Activated T-cell treated with anti-CD3 and anti-CD28 coated beads for 24 hours (primary cell): ENCODE data around the gene CCDC178.

Source experiments
- DNase-seq: peaks from one replicate; pipeline ENCODE4 v3.0.0-alpha.2; 2020; ENCODE audit warnings: low read depth

Gene CCDC178

GRCh38 chr18:33128581-33128980 is 311.9 kb downstream of the CCDC178 start:
- DNase-seq, result no peak

GRCh38 chr18:33123862-33124518 is 316.5 kb downstream of the CCDC178 start:
- no peak for DNase-seq

- DNase-seq, result no peak
Observed at GRCh38 chr18:33116376-33116775, 324.1 kb downstream of the CCDC178 start.

- no peak for DNase-seq
Observed at GRCh38 chr18:33115917-33116316, 324.6 kb downstream of the CCDC178 start.

GRCh38 chr18:33115476-33115875 is 325.0 kb downstream of the CCDC178 start:
- DNase-seq, result no peak

- DNase-seq, result no peak
Observed at GRCh38 chr18:33114749-33115148, 325.8 kb downstream of the CCDC178 start.

GRCh38 chr18:33113416-33113815 is 327.1 kb downstream of the CCDC178 start:
- no peak for DNase-seq

GRCh38 chr18:33107511-33107910 is 333.0 kb downstream of the CCDC178 start:
- DNase-seq, result no peak

- no peak for DNase-seq
Observed at GRCh38 chr18:33101316-33101715, 339.2 kb downstream of the CCDC178 start.

GRCh38 chr18:33099626-33100025 is 340.9 kb downstream of the CCDC178 start:
- no peak for DNase-seq

- no peak for DNase-seq
Observed at GRCh38 chr18:33097126-33097525, 343.4 kb downstream of the CCDC178 start.

GRCh38 chr18:33090461-33090860 is 350.1 kb downstream of the CCDC178 start:
- no peak for DNase-seq

- no peak for DNase-seq
Observed at GRCh38 chr18:33076601-33077000, 363.9 kb downstream of the CCDC178 start.

- DNase-seq, result no peak
Observed at GRCh38 chr18:33074125-33074524, 366.4 kb downstream of the CCDC178 start.

- no peak for DNase-seq
Observed at GRCh38 chr18:33062834-33063364, 377.6 kb downstream of the CCDC178 start.

- no peak for DNase-seq
Observed at GRCh38 chr18:33052886-33053285, 387.6 kb downstream of the CCDC178 start.

- DNase-seq, result no peak
Observed at GRCh38 chr18:33051407-33051806, 389.1 kb downstream of the CCDC178 start.

GRCh38 chr18:33040213-33040612 is 400.3 kb downstream of the CCDC178 start:
- DNase-seq, result no peak

- no peak for DNase-seq
Observed at GRCh38 chr18:33034945-33035344, 405.6 kb downstream of the CCDC178 start.

GRCh38 chr18:33034212-33034611 is 406.3 kb downstream of the CCDC178 start:
- no peak for DNase-seq

GRCh38 chr18:33022370-33022769 is 418.2 kb downstream of the CCDC178 start:
- DNase-seq, result no peak

- DNase-seq, result no peak
Observed at GRCh38 chr18:33020877-33021276, 419.6 kb downstream of the CCDC178 start.

- no peak for DNase-seq
Observed at GRCh38 chr18:33014060-33014796, 426.3 kb downstream of the CCDC178 start.
